BLaER1 (cell line): ENCODE results near the gene ZC3H15.
"Not testable (repeated sequence)": the region's sequence is repeated elsewhere in the genome, so short reads cannot be mapped to it uniquely, and the experiment has no call there.

Experiments used
- H3K27ac ChIP-seq: shearing (Covaris generic); formaldehyde crosslinking; 2 replicates; pipeline ENCODE4 v1.8.1; 2022
- H3K27me3 ChIP-seq: shearing (Covaris generic); formaldehyde crosslinking; 2 replicates; pipeline ENCODE4 v1.8.1; 2022
- H3K36me3 ChIP-seq: shearing (Covaris generic); formaldehyde crosslinking; 2 replicates; pipeline ENCODE4 v1.8.1; 2022
- H3K4me1 ChIP-seq: shearing (Covaris generic); formaldehyde crosslinking; 2 replicates; pipeline ENCODE4 v1.8.1; 2022
- H3K4me2 ChIP-seq: shearing (Covaris generic); formaldehyde crosslinking; 2 replicates; pipeline ENCODE4 v1.8.1; 2022
- H3K4me3 ChIP-seq: shearing (Covaris generic); formaldehyde crosslinking; 2 replicates; pipeline ENCODE4 v1.8.1; 2022
- H3K9ac ChIP-seq: shearing (Covaris generic); formaldehyde crosslinking; 2 replicates; pipeline ENCODE4 v1.8.1; 2022
- H3K9me3 ChIP-seq: shearing (Covaris generic); formaldehyde crosslinking; 2 replicates; pipeline ENCODE4 v1.8.1; 2022
- H4K20me1 ChIP-seq: shearing (Covaris generic); formaldehyde crosslinking; 2 replicates; pipeline ENCODE4 v1.8.1; 2022
- Cebpa-rat ChIP-seq: shearing (Covaris generic); IDR thresholded peaks from 2 replicates; pipeline ENCODE4 v1.8.1; 2022

The ZC3H15 gene

DNA sequence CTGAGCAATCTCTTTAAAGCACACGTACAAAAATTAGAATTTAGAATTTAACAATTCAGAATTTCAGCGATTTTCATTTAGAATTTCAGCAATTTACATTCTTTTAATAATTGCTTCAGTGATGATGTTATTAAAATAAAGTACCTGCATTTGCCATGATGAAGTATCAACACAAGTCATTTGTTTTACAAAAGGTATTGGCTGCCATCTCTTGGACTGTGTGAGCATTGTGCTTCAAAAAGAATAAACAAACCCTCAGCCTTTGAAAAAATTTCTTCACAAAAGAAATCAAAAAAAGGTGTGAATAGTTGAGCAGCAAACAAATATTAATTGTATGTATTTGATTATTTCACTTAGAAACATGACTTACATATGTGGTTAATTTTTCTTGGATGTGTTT is 27.1 kb upstream of the ZC3H15 start:
- Histone ChIP-seq H3K27ac (no peak overlapping the region), H3K27me3 (no peaks in the 10 kb centered on the region), H3K4me3 (no peak overlapping the region), H4K20me1 (no peaks in the 10 kb centered on the region), H3K9me3 (no peaks in the 10 kb centered on the region), H3K9ac (no peak overlapping the region), H3K4me2 (no peak overlapping the region), H3K36me3 (no peaks in the 10 kb centered on the region), H3K4me1 (peaks cover 10% of the 10 kb centered on the region)
- TF ChIP-seq Cebpa-rat, result no peak

DNA sequence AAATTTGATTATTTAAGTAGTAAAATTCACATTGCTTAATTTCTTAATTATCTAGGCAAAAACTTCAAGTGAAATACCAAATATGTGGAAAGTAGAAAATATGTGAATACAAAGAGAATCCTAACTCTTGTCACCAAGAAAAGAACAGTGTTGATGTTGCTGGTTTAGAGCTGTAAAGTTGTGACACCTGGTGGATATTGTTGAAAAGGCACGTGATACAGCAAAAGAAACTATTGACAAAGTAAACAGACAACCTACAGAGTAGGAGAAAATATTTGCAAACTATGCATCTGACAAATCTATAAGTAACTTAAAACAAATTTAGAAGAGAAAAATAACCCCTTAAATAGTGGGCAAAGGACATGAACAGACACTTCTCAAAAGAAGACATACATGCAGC is 25.6 kb upstream of the ZC3H15 start:
- Histone ChIP-seq H3K4me3 (no peak overlapping the region), H3K27ac (no peak overlapping the region), H4K20me1 (no peaks in the 10 kb centered on the region), H3K4me1 (peaks cover 10% of the 10 kb centered on the region), H3K9me3 (no peaks in the 10 kb centered on the region), H3K36me3 (no peaks in the 10 kb centered on the region), H3K4me2 (no peak overlapping the region), H3K27me3 (no peaks in the 10 kb centered on the region), H3K9ac (no peak overlapping the region)
- TF ChIP-seq Cebpa-rat, result no peak

DNA sequence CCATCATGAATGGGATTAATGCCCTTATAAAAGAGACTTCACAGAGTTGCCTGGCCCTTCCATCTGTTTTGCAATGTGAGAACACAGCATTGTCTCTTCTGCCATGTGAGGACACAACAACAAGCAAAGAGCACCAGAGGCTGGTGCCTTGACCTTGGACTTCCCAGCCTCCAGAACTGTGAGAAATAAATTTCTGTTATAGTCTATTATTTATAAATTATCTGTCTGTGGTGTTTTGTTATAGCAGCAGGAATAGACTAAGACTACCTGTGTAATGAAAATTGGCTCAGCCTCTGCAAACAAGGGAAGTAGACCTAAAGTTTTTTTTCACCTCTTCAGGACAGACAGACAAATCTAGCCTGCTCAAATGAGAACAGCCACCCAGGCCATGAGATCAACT is 19.3 kb upstream of the ZC3H15 start:
- TF ChIP-seq Cebpa-rat, result no peak
- peaks cover 21% of the 10 kb centered on the region for H3K9me3 ChIP-seq

DNA sequence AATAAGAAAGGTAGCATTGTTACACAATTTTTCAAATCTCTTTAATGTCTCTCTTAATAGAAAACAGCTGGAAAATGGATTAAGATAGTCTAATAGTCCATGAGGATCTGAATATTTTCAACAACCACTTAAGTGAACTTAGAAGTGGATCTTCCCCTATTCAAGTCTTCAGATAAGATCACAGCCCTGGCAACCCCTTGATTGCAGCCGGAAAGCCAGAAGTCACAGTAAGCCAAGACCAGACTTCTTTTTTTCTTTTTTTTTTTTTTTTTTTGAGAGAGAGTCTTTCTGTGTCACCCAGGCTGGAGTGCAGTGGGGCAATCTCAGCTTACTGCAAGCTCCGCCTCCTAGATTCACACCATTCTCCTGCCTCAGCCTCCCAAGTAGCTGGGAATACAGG is 18.6 kb upstream of the ZC3H15 start:
- TF ChIP-seq Cebpa-rat, result no peak
- H3K36me3 ChIP-seq, result no peaks in the 10 kb centered on the region
- H3K4me3 ChIP-seq, result no peak overlapping the region
- H3K4me1 ChIP-seq, result no peaks in the 10 kb centered on the region
- no peaks in the 10 kb centered on the region for H4K20me1 ChIP-seq
- no peak overlapping the region for H3K4me2 ChIP-seq
- no peaks in the 10 kb centered on the region for H3K27me3 ChIP-seq
- H3K9me3 ChIP-seq, result peaks cover 27% of the 10 kb centered on the region
- no peak overlapping the region for H3K9ac ChIP-seq
- H3K27ac ChIP-seq, result no peak overlapping the region

More for the DNA sequence above, 19.3 kb upstream of the ZC3H15 start:
- Histone ChIP-seq H3K27me3 (no peaks in the 10 kb centered on the region), H3K4me2 (no peak overlapping the region), H3K36me3 (no peaks in the 10 kb centered on the region), H3K4me1 (no peaks in the 10 kb centered on the region), H3K4me3 (no peak overlapping the region), H3K9ac (no peak overlapping the region), H4K20me1 (no peaks in the 10 kb centered on the region), H3K27ac (no peak overlapping the region)

DNA sequence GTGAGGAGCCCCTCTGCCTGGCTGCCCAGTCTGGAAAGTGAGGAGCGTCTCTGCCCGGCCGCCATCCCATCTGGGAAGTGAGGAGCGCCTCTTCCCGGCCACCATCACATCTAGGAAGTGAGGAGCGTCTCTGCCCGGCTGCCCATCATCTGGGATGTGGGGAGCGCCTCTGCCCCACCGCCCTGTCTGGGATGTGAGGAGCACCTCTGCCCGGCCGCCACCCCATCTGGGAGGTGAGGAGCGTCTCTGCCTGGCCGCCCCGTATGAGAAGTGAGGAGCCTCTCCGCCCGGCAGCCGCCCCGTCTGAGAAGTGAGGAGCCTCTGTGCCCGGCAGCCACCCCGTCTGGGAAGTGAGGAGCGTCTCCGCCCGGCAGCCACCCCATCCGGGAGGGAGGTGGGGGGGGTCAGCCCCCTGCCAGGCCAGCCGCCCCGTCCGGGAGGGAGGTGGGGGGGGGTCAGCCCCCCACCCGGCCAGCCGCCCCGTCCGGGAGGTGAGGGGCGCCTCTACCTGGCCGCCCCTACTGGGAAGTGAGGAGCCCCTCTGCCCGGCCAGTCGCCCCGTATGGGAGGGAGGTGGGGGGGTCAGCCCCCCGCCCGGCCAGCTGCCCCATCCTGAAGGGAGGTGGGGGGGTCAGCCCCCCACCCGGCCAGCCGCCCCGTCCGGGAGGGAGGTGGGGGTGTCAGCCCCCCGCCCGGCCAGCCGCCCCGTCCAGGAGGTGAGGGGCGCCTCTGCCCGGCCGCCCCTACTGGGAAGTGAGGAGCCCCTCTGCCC is 13.2 kb upstream of the ZC3H15 start:
- not testable (repeated sequence) for H3K4me3 ChIP-seq, H3K4me1 ChIP-seq, H3K27me3 ChIP-seq, H4K20me1 ChIP-seq, H3K27ac ChIP-seq, H3K36me3 ChIP-seq, H3K4me2 ChIP-seq, H3K9ac ChIP-seq
- H3K9me3 ChIP-seq, result peaks cover 30% of the 10 kb centered on the region

DNA sequence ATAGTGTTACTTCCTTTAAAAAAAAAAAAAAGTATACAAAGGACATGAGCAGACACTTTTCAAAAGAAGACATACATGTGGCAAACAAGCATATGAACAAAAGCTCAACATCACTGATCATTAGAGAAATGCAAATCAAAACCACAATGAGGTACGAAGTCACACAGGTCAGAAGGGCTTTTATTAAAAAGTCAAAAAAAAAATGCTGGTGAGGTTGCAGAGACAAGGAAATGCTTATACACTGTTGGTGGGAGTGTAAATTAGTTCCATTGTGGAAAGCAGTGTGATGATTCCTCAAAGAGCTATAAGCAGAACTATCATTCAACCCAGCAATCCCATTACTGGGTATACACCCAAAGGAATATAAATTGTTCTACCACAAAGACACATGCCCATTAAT is 11.8 kb upstream of the ZC3H15 start:
- not testable (repeated sequence) for H3K4me2 ChIP-seq, H3K9ac ChIP-seq, H4K20me1 ChIP-seq, H3K36me3 ChIP-seq, H3K27ac ChIP-seq, H3K27me3 ChIP-seq, H3K4me3 ChIP-seq, H3K4me1 ChIP-seq
- H3K9me3 ChIP-seq, result peaks cover 30% of the 10 kb centered on the region

DNA sequence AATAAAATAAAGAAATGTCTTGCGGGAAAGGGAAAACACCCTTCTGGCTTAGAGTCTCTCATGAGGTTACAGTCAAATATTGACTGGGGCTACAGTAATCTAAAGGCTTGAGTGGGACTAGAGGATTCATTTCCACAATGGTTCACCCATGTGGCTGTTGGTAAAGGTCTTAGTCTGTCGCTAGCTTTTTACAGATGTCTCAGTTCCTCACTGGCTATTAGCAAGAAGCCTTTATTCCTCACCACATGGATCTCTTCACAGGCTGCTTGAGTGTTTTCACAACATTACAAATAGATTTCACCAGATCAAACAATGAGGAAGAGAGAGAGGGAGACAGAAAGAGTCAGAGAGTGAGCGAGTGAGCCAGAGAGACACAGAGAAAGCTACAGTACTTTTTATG is 8.3 kb upstream of the ZC3H15 start:
- H3K4me3 ChIP-seq, result no peak overlapping the region
- H3K4me1 ChIP-seq, result no peaks in the 10 kb centered on the region
- TF ChIP-seq Cebpa-rat, result no peak
- peaks cover 6% of the 10 kb centered on the region; the same call in 1 of the 2 replicates for H3K9me3 ChIP-seq
- H4K20me1 ChIP-seq, result no peaks in the 10 kb centered on the region
- no peak overlapping the region for H3K4me2 ChIP-seq
- H3K27ac ChIP-seq, result no peak overlapping the region
- no peaks in the 10 kb centered on the region for H3K27me3 ChIP-seq
- 0 out of 2 replicates have a peak, but pooled peaks cover 5% of the 10 kb centered on the region for H3K36me3 ChIP-seq
- no peak overlapping the region for H3K9ac ChIP-seq

DNA sequence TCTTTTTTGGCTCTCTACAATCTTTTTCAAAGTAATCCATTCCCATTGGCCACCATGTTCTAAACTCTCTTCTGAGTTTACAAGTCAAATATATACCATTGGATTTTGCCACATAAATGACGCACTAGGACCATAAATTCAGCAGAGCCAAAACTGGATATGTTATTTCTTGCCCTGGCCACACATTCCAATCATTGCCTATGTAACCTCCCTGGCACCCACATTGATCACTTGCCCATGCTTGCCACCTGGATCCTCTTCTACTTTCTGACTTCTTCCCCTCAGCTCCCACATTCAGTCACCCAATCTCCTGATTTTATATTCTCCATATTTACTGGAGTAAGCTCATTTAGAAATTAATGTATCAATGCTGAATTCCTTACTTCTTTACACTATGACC is 5.1 kb upstream of the ZC3H15 start:
- H4K20me1 ChIP-seq, result no peaks in the 10 kb centered on the region
- H3K9me3 ChIP-seq, result no peaks in the 10 kb centered on the region
- H3K4me1 ChIP-seq, result peaks cover 19% of the 10 kb centered on the region
- H3K27ac ChIP-seq, result no peak overlapping the region
- no peak overlapping the region for H3K4me2 ChIP-seq
- H3K36me3 ChIP-seq, result no peaks in the 10 kb centered on the region
- TF ChIP-seq Cebpa-rat, result no peak
- no peak overlapping the region for H3K4me3 ChIP-seq
- H3K27me3 ChIP-seq, result no peaks in the 10 kb centered on the region
- H3K9ac ChIP-seq, result no peak overlapping the region

DNA sequence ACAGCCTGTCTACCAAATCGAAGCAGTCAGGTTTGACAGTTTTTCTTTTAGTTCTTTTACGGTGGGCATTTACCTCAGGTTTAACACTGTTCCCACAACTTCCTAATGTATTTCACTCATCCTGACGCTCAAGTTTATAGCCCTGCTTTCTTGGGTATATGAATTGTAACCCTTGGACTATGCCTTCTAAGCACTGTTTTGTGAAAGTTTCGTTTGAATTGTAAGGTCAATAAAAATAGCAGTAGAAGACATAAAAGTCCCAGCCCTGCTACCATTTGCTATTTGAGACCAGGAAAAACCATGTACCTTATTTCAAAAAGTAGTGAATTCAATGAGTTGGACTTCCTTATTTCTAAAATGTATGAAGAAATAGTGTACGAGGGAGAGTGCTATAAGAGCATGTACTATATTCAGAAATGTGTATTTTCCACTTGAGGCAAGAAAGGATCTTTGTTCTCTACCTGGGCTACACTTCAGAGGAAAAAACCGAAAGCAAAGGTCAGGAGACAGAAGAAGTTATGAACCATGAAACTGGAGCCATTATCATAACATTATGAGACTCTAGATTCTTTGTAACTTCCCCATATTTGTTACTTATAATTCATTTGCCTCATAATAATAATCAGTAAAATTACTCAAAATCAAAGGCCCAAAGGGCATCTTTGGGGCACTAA is 1.9 kb upstream of the ZC3H15 start:
- no peaks in the 10 kb centered on the region for H3K27me3 ChIP-seq
- no peaks in the 10 kb centered on the region for H3K9me3 ChIP-seq
- no peak overlapping the region for H3K27ac ChIP-seq
- H3K9ac ChIP-seq, result no peak overlapping the region
- peak overlapping the region; percentile 85 for H3K4me3 ChIP-seq
- 0 out of 2 replicates have a peak, but pooled peaks cover 6% of the 10 kb centered on the region for H3K36me3 ChIP-seq
- peaks cover 26% of the 10 kb centered on the region for H4K20me1 ChIP-seq
- peak overlapping the region; percentile 82 for H3K4me2 ChIP-seq
- H3K4me1 ChIP-seq, result peaks cover 37% of the 10 kb centered on the region
- no peak for TF ChIP-seq Cebpa-rat

DNA sequence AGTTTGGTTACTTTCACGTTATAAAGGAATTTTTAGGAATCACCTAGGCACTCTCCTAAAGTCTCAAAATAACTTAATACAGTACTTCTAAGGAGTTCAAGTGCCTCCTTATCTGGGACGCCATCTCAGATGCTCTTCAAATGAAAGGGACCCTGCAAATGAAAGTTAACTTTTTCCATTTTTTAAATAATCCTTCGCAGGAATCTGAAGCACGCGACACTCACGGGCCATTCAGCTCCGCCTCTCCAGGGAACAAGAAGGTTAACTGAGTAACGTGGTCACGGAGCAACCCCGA is 537 bp upstream of the ZC3H15 start:
- Histone ChIP-seq H3K9ac (peak overlapping the region; percentile 94), H3K4me2 (peak overlapping the region; percentile 82), H3K27ac (peak overlapping the region; percentile 98), H3K4me3 (peak overlapping the region; percentile 85), H3K36me3 (0 out of 2 replicates have a peak, but pooled peaks cover 16% of the 10 kb centered on the region), H3K9me3 (no peaks in the 10 kb centered on the region), H3K4me1 (peaks cover 41% of the 10 kb centered on the region), H4K20me1 (peaks cover 39% of the 10 kb centered on the region), H3K27me3 (no peaks in the 10 kb centered on the region)
- TF ChIP-seq Cebpa-rat, result no peak
